ENCODE results near the gene NT5C3A.
"Not testable (repeated sequence)": the region's sequence is repeated elsewhere in the genome, so short reads cannot be mapped to it uniquely, and the experiment has no call there.

The NT5C3A gene

GRCh38 chr7:33062023-33062781, at the start of gene NT5C3A:
TSS of gene NT5C3A (minus strand) at chr7:33062776. CDS start at chr7:33062705, 71 bp downstream.
- peak in 1 of 2 donors; percentile 10 for DNase-seq (ENCODE audit: low read depth in 1 of 2, low spot score in 1 of 2)

- DNase-seq (ENCODE audit: low read depth in 1 of 2, low spot score in 1 of 2): no peak
These were observed 49.0 kb upstream of the NT5C3A start for GRCh38 chr7:33111614-33112013.

GRCh38 chr7:33109758-33110238, 47.2 kb upstream of the NT5C3A start:
- no peak for DNase-seq (ENCODE audit: low read depth in 1 of 2, low spot score in 1 of 2)

GRCh38 chr7:33109005-33109757, 46.6 kb upstream of the NT5C3A start, which contains the start of gene RP9:
TSS of gene RP9 (minus strand) at chr7:33109404. CDS start at chr7:33109372, 32 bp downstream.
- peak; percentile 62 to 72 for DNase-seq (ENCODE audit: low read depth in 1 of 2, low spot score in 1 of 2)

- DNase-seq (ENCODE audit: low read depth in 1 of 2, low spot score in 1 of 2): peak in 1 of 2 donors; percentile 16
These were observed 46.0 kb upstream of the NT5C3A start for GRCh38 chr7:33108554-33109004.

GRCh38 chr7:33107136-33108066, 44.8 kb upstream of the NT5C3A start:
- no peak for DNase-seq (ENCODE audit: low read depth in 1 of 2, low spot score in 1 of 2)

GRCh38 chr7:33101906-33102305, 39.3 kb upstream of the NT5C3A start:
- no peak for DNase-seq (ENCODE audit: low read depth in 1 of 2, low spot score in 1 of 2)

GRCh38 chr7:33100770-33101169, 38.2 kb upstream of the NT5C3A start:
- no peak for DNase-seq (ENCODE audit: low read depth in 1 of 2, low spot score in 1 of 2)

GRCh38 chr7:33099154-33099940, 36.8 kb upstream of the NT5C3A start:
- no peak for DNase-seq (ENCODE audit: low read depth in 1 of 2, low spot score in 1 of 2)

- not testable (repeated sequence) for DNase-seq (ENCODE audit: low read depth in 1 of 2, low spot score in 1 of 2)
These were observed 32.2 kb upstream of the NT5C3A start for GRCh38 chr7:33094745-33095275.

- no peak for DNase-seq (ENCODE audit: low read depth in 1 of 2, low spot score in 1 of 2)
These were observed 30.7 kb upstream of the NT5C3A start for GRCh38 chr7:33093266-33093665.

GRCh38 chr7:33091641-33092191, 29.1 kb upstream of the NT5C3A start:
- no peak for DNase-seq (ENCODE audit: low read depth in 1 of 2, low spot score in 1 of 2)

GRCh38 chr7:33091111-33091531, 28.5 kb upstream of the NT5C3A start:
- no peak for DNase-seq (ENCODE audit: low read depth in 1 of 2, low spot score in 1 of 2)

- no peak for DNase-seq (ENCODE audit: low read depth in 1 of 2, low spot score in 1 of 2)
These were observed 26.6 kb upstream of the NT5C3A start for GRCh38 chr7:33089142-33089541.

- DNase-seq (ENCODE audit: low read depth in 1 of 2, low spot score in 1 of 2): no peak
These were observed 25.3 kb upstream of the NT5C3A start for GRCh38 chr7:33087858-33088257.

GRCh38 chr7:33087356-33087755, 24.8 kb upstream of the NT5C3A start:
- no peak for DNase-seq (ENCODE audit: low read depth in 1 of 2, low spot score in 1 of 2)

- DNase-seq (ENCODE audit: low read depth in 1 of 2, low spot score in 1 of 2): no peak
These were observed 17.5 kb upstream of the NT5C3A start for GRCh38 chr7:33079763-33080690.

- DNase-seq (ENCODE audit: low read depth in 1 of 2, low spot score in 1 of 2): no peak
These were observed 16.5 kb upstream of the NT5C3A start for GRCh38 chr7:33079096-33079495.

Data from stimulated activated CD4-positive, alpha-beta T cell treated with anti-CD3 and anti-CD28 coated beads, Interleukin-15, amount 100 ng/mL, for 1 hour (primary cell).